IMR-90 (cell line): ENCODE data around the gene QSER1. TPM values are rescaled to one million over a fixed set of nuclear protein-coding genes. Genes with fewer than 3 reads are reported as not detected.

ENCODE experiments used
- ATAC-seq: fragments of 200-7000 bp; cut with Tn5 transposase; 2 replicates; pipeline ENCODE4 v1.9.1; 2020; ENCODE audit warnings: low read depth, mild to moderate bottlenecking, moderate library complexity
- BruUV-seq: library from RNA; stranded (reverse); fragments of 400-500 nt; replicated peaks from 2 replicates; lab custom pipeline; 2021; lab: Mats Ljungman, UMichigan
- CTCF ChIA-PET: fragments of 300-600 bp; formaldehyde crosslinking; extraction: SDS; loops from one replicate; lab custom pipeline; 2021; ENCODE audit warnings: antibody characterized with exemption; lab: Yijun Ruan, JAX
- POLR2A ChIA-PET: fragments of 300-600 bp; sonication (Branson Sonifier 250); formaldehyde crosslinking; loops from one replicate; lab custom pipeline; 2022; ENCODE audit warnings: antibody characterized with exemption; ENCODE audit not compliant: unreplicated experiment; lab: Charles Lee
- DNase-seq: peaks from one replicate; pipeline ENCODE4 v3.0.0; 2013
- H2AFZ ChIP-seq: replicated peaks from 2 replicates; pipeline ENCODE3; 2013; ENCODE audit warnings: low read length, mild to moderate bottlenecking; ENCODE audit not compliant: poor library complexity
- H2AK5ac ChIP-seq: 2 replicates; pipeline ENCODE4 v1.6.1; 2013; ENCODE audit warnings: low read depth, low read length, inconsistent platforms
- H2AK9ac ChIP-seq: replicated peaks from 2 replicates; pipeline ENCODE3; 2013; ENCODE audit warnings: mild to moderate bottlenecking, low read depth, low read length, moderate library complexity; ENCODE audit not compliant: poor library complexity
- H2BK120ac ChIP-seq: 2 replicates; pipeline ENCODE4 v1.6.1; 2013; ENCODE audit warnings: low read depth, low read length, inconsistent platforms
- H2BK15ac ChIP-seq: 3 replicates; pipeline ENCODE4 v1.6.1; 2013; ENCODE audit warnings: low read depth, low read length, inconsistent platforms
- H2BK20ac ChIP-seq: 2 replicates; pipeline ENCODE4 v1.6.1; 2013; ENCODE audit warnings: low read depth, mild to moderate bottlenecking, inconsistent platforms, low read length, moderate library complexity
- H2BK5ac ChIP-seq: 2 replicates; pipeline ENCODE4 v1.6.1; 2013; ENCODE audit warnings: mild to moderate bottlenecking, low read depth, low read length, inconsistent platforms; ENCODE audit not compliant: poor library complexity, severe bottlenecking
- H3K14ac ChIP-seq: replicated peaks from 2 replicates; pipeline ENCODE4 v1.6.1; 2013; ENCODE audit warnings: low read depth, low read length, inconsistent platforms
- H3K18ac ChIP-seq: 2 replicates; pipeline ENCODE4 v1.6.1; 2013; ENCODE audit warnings: low read depth, low read length, control low read depth
- H3K23ac ChIP-seq: 2 replicates; pipeline ENCODE4 v1.6.1; 2013; ENCODE audit warnings: low read depth, low read length, inconsistent platforms
- H3K27ac ChIP-seq: 2 replicates; pipeline ENCODE4 v1.5.1; 2013; ENCODE audit warnings: mild to moderate bottlenecking, control low read depth, low read length; ENCODE audit not compliant: insufficient read depth
- H3K27me3 ChIP-seq: 2 replicates; pipeline ENCODE4 v1.6.1; 2013; ENCODE audit warnings: low read length; ENCODE audit not compliant: control insufficient read depth, insufficient read depth
- H3K36me3 ChIP-seq: 2 replicates; pipeline ENCODE4 v1.6.1; 2013; ENCODE audit warnings: low read length, mixed read lengths; ENCODE audit not compliant: control insufficient read depth, insufficient read depth
- H3K4ac ChIP-seq: 2 replicates; pipeline ENCODE4 v1.6.1; 2013; ENCODE audit warnings: low read depth, low read length, inconsistent platforms
- H3K4me1 ChIP-seq: 2 replicates; pipeline ENCODE4 v1.6.1; 2013; ENCODE audit warnings: low read length, mixed read lengths; ENCODE audit not compliant: control insufficient read depth, insufficient read depth
- H3K4me2 ChIP-seq: 2 replicates; pipeline ENCODE4 v1.6.1; 2013; ENCODE audit warnings: low read depth, mild to moderate bottlenecking, control low read depth, low read length, moderate library complexity
- H3K4me3 ChIP-seq: 2 replicates; pipeline ENCODE4 v1.5.1; 2013; ENCODE audit warnings: low read depth, mild to moderate bottlenecking, control low read depth, low read length, moderate library complexity; ENCODE audit not compliant: insufficient read depth
- H3K56ac ChIP-seq: 2 replicates; pipeline ENCODE4 v1.6.1; 2013; ENCODE audit warnings: low read length, inconsistent platforms; ENCODE audit not compliant: insufficient read depth; ENCODE audit errors: extremely low read depth
- H3K79me1 ChIP-seq, 2 experiments: 2 replicates each; pipeline ENCODE4 v1.6.1; 2013; ENCODE audit warnings: low read length in 2 of 2, inconsistent platforms in 1 of 2, low read depth in 1 of 2
- H3K9ac ChIP-seq: 2 replicates; pipeline ENCODE4 v1.6.1; 2013; ENCODE audit warnings: low read depth, low read length, control low read depth
- H3K9me1 ChIP-seq: 2 replicates; pipeline ENCODE4 v1.6.1; 2013; ENCODE audit warnings: low read length, inconsistent platforms; ENCODE audit not compliant: insufficient read depth
- H3K9me3 ChIP-seq: 2 replicates; pipeline ENCODE4 v1.6.1; 2013; ENCODE audit warnings: low read length; ENCODE audit not compliant: control insufficient read depth, insufficient read depth
- H4K20me1 ChIP-seq: 2 replicates; pipeline ENCODE4 v1.6.1; 2013; ENCODE audit warnings: low read length, inconsistent platforms; ENCODE audit not compliant: insufficient read depth
- H4K5ac ChIP-seq: 2 replicates; pipeline ENCODE4 v1.6.1; 2013; ENCODE audit warnings: mild to moderate bottlenecking, low read depth, low read length, control low read depth
- H4K8ac ChIP-seq, 2 experiments: 2 replicates each; pipeline ENCODE4 v1.6.1; 2013; ENCODE audit warnings: low read depth in 2 of 2, low read length in 2 of 2, control low read depth in 1 of 2, inconsistent platforms in 1 of 2
- H4K91ac ChIP-seq: 2 replicates; pipeline ENCODE4 v1.6.1; 2013; ENCODE audit warnings: low read depth, low read length, inconsistent platforms; ENCODE audit not compliant: insufficient read depth
- WGBS, 2 experiments: methylation state at CpG; one replicate each; pipeline versions ENCODE4 v1.1.5 to v1.1.7; 2013; ENCODE audit warnings: missing lambda C conversion rate in 2 of 2; ENCODE audit not compliant: insufficient read length in 1 of 2; ENCODE audit errors: extremely low coverage in 2 of 2; 5-methylcytosine and 5-hydroxymethylcytosine counted together
- dilution Hi-C: fragments of 300-500 bp; cut with HindIII; formaldehyde crosslinking; loops from one replicate; pipeline ENCODE4 v1.14.3; 2018; ENCODE audit warnings: low sequenced_read_pairs; ENCODE audit not compliant: unreplicated experiment
- in situ Hi-C: fragments of 300-500 bp; cut with MboI; formaldehyde crosslinking; loops from 3 replicates; pipeline ENCODE4 v1.14.3; 2019; ENCODE audit warnings: low sequenced_read_pairs, inconsistent platforms, mixed read lengths
- intact Hi-C: fragments of 100-400 bp; cut with micrococcal nuclease; formaldehyde crosslinking; loops from 2 replicates; pipeline ENCODE4 v1.10.0; 2022
- polyA plus RNA-seq, 3 experiments: library from polyadenylated mRNA; depleted of rRNA; stranded (reverse); fragments of >200 nt; gene quantifications; 2 replicates each; pipeline ENCODE4 v1.2.3, GENCODE V29; 2012; ENCODE audit warnings: low replicate concordance in 1 of 3
- total RNA-seq: library from RNA; depleted of rRNA; stranded (reverse); fragments of >200 nt; gene quantifications from 2 replicates; pipeline ENCODE4 v1.2.3, GENCODE V29; 2012
- TF ChIP-seq, protein P1 (sequence below): fragments of 150-350 bp; IDR thresholded peaks from 2 replicates; pipeline ENCODE4 v1.6.1; 2017; ENCODE audit warnings: mild to moderate bottlenecking, antibody characterized with exemption, low read length, low read depth

The QSER1 gene
- total and polyA plus RNA-seq, 2 of the 4 experiments (the other 2 are of a cell fraction), result 5.9 to 15.6 TPM

DNA sequence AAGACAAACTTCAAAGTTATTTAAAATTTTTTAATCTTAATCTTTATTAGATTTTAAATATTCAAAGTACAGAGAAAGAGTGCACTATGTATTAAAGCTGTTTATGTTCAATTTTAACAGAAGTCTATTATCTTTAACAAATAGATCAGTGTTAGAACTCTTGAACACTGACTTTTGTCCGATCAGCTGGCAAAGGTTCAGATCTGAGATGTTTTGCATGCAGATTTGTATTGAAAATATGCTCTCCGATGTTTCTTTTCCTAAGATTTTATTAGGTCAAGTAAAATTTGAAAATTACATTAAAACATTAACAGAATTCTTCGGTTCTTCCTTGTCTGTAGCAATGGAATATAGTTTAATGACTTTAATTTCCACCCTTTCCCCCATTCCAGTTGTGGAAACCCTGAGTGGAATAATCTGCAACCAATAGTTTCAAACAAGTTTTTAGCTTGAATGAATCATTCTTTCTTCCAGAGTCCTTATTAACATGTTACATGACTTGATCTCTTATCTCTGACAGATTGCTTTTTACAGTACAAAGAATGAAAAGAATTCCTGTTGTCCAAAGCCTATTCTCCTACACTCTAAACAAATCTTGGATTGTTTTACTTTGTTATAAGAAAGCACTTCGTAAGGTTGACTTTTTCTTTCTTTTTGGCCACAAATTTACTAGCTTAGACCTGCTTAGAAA is 135.4 kb downstream of the QSER1 start:
- Histone ChIP-seq H2AK9ac (no peak overlapping the region), H3K9ac (no peak overlapping the region), H2AFZ (no peak overlapping the region), H2BK120ac (no peak overlapping the region), H4K8ac (no peak overlapping the region), H4K5ac (no peak overlapping the region), H3K9me1 (no peaks in the 10 kb centered on the region), H3K36me3 (no peaks in the 10 kb centered on the region), H3K23ac (no peak overlapping the region; the same call in 1 of the 2 replicates), H3K4ac (no peak overlapping the region), H3K9me3 (no peaks in the 10 kb centered on the region), H3K27ac (no peak overlapping the region), H3K14ac (no peak overlapping the region), H3K27me3 (no peaks in the 10 kb centered on the region), H2BK20ac (no peak overlapping the region), H3K4me3 (no peak overlapping the region), H2AK5ac (no peak overlapping the region), H4K20me1 (peaks cover 3% of the 10 kb centered on the region; the same call in 1 of the 2 replicates), H3K4me1 (peaks cover 4% of the 10 kb centered on the region), H3K56ac (no peak overlapping the region), H2BK15ac (no peak overlapping the region), H3K18ac (no peak overlapping the region), H3K4me2 (peak overlapping the region; percentile 88), H4K91ac (no peak overlapping the region), H3K79me1 (peaks cover 10% of the 10 kb centered on the region in 2 experiments; a peak in 3 of 4 replicates), H2BK5ac (peak overlapping the region; percentile 86)
- dilution Hi-C loops, result no loop called here
- ChIA-PET CTCF (interaction anchor here (0.6 to 0.9 kb wide), 3 partner anchors 28 to 852 kb away, joined by 3 to 5 read pairs (median 3); no protein-coding TSS in a partner anchor), POLR2A (interaction anchor here (0.9 kb wide), 1 partner anchor 12 kb away, joined by 3 read pairs; no protein-coding TSS in a partner anchor)
- no TSS peak for BruUV-seq
- ATAC-seq (peak; percentile 76), DNase-seq (peak; percentile 62)
- no CpG with 5 or more reads among the region's 4 CpGs for WGBS, 2 experiments
- intact Hi-C loops, result no loop called here
- TF ChIP-seq, protein P1, sequence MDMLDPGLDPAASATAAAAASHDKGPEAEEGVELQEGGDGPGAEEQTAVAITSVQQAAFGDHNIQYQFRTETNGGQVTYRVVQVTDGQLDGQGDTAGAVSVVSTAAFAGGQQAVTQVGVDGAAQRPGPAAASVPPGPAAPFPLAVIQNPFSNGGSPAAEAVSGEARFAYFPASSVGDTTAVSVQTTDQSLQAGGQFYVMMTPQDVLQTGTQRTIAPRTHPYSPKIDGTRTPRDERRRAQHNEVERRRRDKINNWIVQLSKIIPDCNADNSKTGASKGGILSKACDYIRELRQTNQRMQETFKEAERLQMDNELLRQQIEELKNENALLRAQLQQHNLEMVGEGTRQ, result no peak
- in situ Hi-C loops, result no loop called here
